HG02610 (cell line): ENCODE results near the gene CHMP5.

Experiments
- ATAC-seq: cut with Tn5 transposase; IDR thresholded peaks from one replicate; pipeline ENCODE4 v1.9.1; 2021; ENCODE audit warnings: mild to moderate bottlenecking, moderate library complexity; ENCODE audit not compliant: unreplicated experiment

Gene CHMP5

DNA sequence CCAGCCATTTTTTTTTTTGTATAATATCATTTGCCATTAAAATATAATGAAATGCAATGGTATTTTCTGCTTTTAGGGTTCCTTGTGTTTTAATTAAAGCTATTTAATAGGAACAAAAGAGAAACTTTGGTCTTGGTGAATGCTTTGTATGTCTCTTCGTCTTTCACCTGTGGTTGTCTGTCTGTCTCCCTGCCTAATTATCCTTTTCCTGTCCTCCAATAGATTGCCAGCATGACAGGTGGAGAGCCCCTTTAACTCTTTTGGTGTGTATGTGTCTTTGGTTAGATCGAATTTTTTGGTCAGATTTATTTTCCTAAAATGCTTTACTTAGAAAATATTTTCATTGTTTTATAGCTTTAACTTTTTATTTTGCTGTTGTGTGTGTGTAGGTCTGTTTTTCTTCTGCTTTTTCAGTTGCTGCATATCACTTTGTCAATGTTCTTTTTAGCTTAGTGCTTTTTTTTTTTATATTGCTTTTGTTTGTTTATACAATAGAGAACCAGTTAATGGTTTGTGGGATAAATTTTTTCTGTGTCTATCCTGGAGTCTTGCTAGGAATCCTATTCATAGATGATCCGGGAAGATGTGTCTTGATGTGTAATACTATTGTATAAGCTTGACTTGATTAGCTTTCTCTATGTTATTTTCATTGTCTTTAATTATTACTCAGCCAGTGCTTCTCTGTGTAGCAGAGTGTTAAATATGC lies 8.6 kb downstream of the CHMP5 start:
- no peak for ATAC-seq

DNA sequence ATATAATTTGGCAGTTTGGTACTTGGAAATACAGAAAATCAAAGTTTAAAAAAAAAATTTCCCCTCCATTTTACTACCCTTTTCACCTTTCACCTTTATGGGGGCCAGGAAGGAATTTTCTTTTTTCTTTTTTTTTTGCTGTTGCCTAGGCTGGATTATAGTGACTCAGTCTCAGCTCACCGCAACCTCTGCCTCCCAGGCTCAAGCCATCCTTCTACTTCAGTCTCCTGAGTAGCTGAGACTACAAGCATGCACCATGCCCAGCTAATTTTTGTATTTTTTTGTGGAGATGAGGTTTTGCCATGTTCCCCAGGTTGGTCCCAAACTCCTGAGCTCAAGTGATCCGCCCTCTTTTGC lies 9.1 kb downstream of the CHMP5 start:
- no peak for ATAC-seq

DNA sequence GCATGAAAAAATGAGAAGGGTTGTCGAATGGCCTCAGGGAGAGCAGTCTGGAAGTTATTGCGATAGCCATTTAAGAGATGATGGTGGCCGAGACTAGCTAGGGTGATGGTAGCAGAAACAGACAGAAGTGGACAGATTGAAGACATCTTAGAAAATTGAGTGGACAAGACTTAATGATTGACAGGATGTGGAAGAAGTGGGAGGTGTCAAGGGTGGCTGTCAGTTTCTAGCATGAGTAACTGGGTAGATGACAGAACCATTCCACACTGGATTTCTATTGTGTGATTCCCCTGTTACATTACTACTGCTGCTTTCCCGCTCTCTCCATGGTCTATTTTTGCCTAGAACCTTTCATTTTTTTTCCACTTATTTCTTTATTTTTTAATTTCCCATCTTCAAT lies 12.6 kb downstream of the CHMP5 start:
- ATAC-seq = no peak

DNA sequence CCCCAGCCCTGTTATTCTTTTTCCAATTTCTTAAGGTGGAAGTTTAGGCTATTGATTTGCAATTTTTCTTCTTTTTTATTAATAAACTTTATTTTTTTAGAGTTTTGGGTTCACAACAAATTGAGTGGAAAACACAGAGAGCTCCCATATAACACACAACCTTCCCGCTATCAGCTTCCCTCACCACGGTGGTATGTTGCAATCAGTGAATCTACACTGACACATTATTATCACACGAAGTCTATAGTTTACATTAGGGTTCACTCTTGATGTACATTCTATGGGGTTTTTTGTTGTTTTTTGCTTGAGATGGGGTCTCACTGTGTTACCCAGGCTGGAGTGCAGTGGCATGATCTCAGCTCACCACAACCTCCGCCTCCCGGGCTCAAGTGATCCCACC lies 20.7 kb downstream of the CHMP5 start:
- no peak for ATAC-seq

DNA sequence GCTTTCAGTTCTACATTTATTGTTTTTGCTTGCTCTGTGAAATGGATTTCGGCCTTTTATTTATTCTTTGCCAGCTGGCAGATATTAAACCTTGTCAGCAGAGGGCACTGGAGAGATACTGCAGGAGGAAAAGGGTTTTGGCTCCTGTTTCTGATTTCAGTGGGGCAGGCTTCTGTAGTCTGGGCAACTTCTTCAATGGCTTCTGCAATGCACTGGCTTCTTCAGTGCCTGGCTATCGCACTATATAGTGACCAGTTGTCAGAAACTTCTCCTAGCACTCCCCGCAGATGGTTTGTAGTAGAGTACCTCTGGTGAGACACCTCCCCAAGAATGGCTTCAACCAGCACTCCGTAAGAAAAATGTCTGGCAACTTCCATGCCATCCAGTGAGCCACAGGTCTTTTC lies 22.2 kb downstream of the CHMP5 start:
- no peak for ATAC-seq

DNA sequence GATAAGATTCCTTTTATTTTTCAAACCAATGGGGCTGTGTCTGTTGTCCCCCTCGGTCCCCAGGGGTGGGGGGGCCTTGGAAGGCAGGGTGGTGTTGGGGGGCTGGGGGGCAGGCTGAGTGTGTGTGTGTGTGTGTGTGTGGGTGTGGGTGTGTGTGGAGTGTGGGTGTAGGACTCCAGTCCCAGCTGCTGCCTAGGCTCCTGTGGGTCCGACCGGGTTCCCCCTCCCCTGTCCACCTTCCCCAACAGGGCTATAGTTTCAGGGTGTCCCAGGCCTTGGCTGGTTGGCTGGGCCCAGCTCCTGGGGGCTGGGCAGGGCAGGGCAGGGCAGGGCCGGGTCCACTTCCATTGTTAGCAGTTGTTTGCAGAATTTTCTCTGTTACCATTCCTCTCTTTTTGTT lies 23.4 kb downstream of the CHMP5 start:
- ATAC-seq = no peak

DNA sequence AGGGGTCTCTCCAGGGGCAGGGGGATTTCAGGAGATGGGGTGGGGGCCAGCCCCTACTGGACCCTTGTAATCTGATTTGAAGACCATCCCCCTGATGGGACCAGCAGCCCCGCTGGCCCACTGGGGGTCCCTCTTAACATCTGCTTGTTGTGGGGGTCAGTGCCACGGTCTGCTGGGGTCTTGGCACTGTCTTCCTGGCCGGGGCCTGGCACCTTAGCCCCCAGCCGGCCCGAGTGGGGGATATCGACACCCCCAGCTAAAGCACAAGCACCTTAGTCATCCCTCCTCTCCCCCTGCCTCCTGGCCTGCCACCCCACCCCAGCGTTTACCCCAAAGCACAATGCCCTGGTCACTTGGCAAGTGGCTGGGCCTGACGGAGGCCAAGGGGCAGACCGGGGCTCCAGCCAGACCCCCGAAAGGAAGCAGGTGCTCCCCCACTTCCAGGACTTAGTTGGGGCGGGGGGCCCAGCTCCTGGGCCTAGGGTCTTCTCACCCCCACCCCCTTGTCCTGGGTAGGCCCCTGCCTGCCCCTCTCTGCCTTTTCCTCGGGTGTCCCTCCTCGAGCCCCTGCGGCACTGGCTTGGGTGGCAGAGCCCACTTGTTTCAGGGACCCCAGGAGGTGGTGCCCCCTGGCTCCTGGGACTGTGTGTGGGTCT lies 24.1 kb downstream of the CHMP5 start:
- no peak for ATAC-seq

DNA sequence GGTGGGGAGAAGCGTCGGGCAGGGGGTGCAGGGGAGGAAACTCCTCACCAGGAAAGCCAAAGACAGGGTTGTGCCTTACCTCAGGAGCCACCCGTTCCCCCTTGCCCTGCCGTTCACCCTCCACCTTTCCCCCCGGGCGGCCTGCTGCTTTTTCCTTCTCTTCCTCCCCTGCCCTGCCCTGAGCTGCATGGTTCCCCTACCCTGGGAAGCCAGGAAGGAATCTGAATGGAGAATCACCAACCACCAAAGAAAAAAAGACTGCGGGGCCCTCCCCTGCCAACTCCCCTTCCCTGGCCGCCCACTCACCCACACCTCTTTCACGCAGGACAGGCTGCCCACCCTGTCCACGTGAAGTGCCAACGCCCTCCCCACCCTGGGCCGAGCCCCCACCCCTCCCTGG lies 24.6 kb downstream of the CHMP5 start:
- ATAC-seq = no peak

DNA sequence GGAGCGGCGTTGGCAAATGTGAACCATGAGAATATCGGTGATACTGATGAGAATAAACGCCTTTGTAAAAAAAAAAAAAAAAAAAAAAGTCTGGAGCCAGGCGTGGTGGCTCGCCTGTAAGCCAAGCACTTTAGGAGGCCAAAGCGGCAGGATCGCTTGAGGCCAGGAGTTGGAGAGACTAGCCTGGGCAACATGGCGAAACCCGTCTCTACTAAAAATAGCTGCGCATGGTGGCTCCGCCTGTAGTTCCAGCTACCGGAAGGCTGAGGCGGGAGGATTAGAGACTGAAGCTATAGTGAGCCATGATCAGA lies 25.0 kb downstream of the CHMP5 start:
- ATAC-seq = peak; percentile 27

DNA sequence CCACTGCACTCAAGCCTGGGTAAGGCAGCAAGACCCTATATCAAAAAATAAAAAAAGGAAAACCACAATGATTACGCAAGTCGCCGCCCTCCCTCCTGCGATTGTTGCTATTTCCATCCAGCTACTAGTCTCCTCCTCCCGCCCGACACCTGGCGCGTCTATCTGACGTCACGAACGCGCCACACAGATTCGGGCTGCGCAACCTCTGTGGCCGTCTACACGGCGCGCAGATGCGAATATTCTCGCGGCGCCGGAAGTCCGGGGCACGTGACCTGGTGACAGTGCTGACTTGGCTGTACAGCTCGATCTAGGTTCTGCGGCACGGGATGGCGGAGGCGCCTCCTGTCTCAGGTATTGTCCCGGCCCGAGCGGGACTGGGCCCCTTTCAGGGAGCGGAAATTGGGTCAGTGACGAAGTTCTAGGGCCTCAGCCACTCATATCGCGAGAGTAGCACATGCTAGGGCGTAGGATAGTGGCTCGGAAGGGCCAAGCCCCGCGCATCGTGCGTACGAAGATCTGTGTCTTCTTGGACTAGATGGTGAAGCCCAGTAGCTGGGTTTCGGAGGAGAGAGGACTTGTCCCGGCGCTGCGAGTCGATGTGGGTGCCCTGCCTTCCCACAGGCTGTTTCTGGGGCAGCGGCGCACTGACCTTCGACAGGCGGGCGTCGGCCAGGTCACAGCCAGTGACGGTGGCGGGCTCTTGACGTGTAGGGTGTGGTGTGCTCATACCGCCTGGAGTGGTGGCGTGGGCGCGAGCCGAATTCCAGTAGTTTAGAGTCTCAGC lies 25.6 kb downstream of the CHMP5 start, which contains the start of gene NFX1:
TSS of gene NFX1 (plus strand) at position 270 of the 784 bp plus-strand sequence. CDS start at position 327, 57 bp downstream.
- ATAC-seq = peak; percentile 85

DNA sequence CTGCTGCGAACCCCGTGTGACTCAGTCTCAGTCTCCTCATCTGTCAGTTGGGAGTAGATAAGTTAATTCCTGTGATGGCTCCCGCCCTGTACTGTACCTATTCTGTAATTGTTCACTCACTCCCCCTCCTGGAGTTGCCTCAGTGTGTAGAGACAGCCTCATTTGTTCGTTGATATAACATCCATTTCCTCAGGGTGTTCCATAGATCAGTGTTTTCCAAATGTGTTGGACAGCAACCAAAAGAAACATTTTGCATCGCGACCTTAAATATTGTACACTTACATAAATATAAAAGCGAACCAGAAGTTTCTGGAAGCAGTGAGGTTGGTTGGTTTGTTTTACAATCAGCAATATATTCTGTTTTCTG lies 26.2 kb downstream of the CHMP5 start:
- no peak for ATAC-seq

DNA sequence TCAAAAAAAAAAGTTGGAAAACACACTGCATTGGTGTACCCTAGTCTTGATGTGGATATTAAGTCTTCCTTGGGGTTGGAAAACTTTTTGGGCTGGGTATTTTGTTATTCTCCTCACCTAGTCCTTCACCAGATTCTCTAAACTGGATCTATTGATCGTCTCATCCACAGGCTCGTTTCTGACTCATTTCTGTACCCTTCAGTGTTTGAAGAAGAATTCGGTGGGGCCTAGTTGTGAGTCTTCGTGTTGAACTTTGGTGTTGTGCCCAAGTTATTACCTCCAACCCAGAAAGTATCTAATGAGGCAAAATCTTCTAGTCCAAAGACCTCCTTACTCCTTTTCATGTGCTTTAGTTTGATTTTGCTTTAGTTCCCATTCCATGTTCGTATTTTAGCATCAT lies 27.1 kb downstream of the CHMP5 start:
- no peak for ATAC-seq

DNA sequence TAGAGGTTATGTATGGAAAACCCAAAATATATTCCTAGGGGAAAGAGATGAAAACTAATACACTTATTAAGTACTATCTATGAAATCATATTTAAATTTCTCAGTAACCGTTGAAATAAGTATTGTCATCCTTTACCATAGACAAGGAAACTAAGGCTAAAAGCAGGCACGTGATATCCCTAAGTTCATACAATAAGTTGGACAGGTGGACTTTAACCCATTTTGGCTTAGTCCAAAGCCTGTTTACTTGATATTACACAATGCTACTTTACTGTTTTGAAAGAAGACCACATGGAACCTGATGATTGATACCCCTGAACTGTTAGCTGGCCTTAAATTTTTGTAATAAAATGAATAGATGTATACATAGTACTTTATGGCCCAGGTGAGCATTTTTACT lies 28.9 kb downstream of the CHMP5 start:
- ATAC-seq = no peak

DNA sequence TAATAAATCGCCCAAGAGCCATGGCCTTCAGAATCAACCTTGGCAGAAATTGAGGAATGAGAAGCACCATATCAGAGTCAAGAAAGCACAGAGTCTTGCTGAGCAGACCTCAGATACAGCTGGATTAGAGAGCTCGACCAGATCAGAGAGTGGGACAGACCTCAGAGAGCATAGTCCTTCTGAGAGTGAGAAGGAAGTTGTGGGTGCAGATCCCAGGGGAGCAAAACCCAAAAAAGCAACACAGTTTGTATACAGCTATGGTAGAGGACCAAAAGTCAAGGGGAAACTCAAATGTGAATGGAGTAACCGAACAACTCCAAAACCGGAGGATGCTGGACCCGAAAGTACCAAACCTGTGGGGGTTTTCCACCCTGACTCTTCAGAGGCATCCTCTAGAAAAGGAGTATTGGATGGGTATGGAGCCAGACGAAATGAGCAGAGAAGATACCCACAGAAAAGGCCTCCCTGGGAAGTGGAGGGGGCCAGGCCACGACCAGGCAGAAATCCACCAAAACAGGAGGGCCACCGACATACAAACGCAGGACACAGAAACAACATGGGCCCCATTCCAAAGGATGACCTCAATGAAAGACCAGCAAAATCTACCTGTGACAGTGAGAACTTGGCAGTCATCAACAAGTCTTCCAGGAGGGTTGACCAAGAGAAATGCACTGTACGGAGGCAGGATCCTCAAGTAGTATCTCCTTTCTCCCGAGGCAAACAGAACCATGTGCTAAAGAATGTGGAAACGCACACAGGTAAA lies 30.0 kb downstream of the CHMP5 start:
- ATAC-seq = no peak

DNA sequence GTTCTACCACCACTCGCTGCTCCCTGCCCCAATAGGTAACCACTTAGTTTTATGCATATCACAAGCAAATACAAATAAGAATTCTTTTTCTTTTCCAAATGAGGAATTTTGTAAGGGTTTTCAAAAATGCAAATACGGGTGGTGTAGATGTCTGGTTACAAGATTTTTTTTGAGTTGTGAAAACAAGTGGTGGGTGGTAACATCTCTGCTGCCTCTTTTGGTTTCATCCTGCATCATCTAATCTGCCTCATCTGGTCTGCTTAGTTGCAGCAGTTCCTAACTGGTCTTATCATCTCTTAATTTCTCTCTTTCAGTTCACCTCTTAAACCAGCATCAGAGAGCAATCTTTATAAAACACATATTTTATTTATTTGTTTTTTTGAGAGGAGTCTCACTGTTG lies 30.7 kb downstream of the CHMP5 start:
- ATAC-seq = peak; percentile 47

DNA sequence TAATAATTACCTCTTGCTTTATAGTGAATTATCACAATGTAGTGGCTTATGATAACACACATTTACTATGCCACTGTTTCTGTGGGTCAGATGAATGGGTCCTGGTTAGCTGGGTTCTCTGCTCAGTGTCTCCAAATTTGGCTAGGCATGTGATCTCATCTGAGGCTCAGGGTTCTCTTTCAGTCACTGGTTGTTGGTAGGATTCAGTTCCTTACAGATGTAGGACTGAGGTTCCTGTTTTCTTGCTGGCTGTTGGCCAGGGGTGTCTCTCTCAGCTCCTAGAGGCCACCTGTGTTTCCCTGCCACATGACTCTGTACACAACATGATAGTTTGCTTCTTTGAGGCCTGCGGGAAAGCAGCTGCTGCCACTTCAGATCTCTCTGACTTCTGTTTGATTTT lies 32.6 kb downstream of the CHMP5 start:
- ATAC-seq = peak; percentile 90

DNA sequence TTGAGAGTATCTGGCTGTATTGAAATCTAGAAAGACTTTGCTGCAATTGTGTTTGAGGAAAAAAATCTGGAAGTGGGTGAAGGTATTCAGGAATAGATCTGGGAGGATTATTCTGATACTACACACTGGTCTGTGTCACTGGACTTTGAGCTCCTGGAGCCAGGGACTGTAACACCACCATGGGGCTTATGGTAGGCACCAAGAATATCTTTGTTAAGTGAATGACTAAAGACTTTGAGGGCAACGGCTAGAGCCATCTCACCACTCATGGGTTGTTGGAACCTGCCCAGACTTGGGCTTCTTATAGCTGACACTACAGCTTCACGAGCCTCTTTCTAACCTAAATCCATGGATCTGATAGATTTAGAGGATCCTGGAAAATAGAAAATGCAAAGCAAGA lies 35.7 kb downstream of the CHMP5 start:
- ATAC-seq = no peak

DNA sequence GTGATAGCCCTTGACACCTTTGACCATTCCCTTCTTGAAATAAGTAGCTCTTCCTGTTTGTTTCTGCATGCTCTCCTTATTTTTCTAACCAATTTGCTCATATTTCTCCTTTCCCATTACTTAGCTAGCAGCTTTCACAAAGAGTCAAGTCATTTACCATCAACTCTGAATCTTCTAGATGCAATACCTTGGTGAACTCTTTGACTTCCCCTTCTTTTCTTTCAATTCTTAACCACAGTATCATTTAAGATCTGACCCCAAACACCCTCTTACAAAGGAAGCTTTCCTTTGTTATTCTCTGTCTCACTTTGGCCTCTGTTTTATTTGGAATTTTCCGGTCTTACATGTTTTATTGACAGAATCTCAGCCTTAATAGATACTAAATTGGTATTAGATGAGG lies 39.5 kb downstream of the CHMP5 start:
- ATAC-seq = no peak

DNA sequence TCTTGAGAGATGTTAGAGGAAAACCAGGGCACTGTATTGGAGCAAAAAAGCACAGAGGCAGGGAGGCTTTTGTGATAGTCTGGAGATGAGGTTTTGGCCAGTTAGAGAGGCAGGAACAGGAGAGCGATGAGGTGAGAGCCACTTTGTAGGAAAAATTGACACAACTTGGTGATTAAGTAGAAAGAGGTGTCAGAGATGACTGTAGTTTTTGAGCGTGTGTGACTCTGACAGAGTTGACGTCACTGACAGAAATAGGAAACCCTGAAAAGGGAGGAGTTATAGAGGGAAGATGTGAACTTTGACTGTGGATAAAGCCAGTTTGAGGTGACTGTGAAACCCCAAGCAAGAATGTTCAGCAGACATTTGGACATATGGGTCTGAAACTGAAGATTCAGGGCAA lies 41.2 kb downstream of the CHMP5 start:
- ATAC-seq = no peak

DNA sequence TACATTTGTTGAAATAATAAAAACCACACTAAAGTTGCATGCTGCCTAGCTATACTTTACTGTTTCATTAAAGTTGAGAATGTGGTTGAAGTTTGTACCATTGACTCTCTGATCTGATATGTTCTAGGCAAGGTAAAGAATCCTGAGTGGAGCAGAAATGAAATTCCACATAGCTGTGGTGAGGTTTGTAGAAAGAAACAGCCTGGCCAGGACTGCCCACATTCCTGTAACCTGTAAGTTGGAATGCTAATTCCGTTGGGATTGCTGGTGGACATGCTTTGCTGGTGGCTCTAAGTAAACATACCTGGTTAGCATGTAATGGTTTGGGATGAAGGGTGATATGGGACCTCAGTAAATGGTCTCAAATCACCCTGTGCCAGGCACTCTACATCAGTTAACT lies 42.2 kb downstream of the CHMP5 start:
- ATAC-seq = no peak

DNA sequence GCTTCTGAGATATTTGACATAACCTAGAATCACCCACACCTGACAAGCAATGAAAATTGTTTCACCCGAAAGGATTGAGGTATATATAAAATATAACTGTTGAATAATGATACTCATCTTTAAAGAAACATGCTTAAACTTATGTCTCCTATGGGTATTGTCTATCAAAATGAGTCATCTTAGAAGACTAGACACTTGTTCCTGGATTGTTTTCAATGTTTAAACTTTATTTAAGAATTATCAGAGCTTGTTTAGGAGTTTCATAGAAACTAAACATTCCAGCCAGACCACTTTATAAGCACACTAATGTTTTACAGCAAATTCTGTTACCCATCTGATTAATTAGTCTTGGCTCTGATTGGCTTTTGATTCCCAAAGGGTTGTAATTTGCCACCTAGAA lies 45.1 kb downstream of the CHMP5 start:
- ATAC-seq = no peak

DNA sequence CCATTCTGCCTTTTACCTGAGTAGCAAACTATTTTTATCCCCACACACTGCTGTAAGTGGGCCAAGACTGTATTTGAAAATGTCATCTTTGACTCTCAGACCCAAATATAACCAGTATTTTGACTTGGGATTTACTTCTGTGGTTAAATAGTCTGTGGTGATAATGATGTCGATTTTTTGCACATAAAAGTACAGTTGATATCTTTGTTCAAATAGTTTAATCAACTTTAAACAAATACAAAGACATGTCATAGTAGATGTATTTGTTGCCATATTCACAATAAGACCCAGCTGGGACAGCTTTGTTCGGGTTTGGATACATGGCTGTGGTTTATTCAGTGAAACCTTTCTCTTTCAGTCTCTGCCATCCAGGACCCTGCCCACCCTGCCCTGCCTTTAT lies 45.9 kb downstream of the CHMP5 start:
- ATAC-seq = no peak
